Endometrial microvascular endothelial cells (primary cell): ENCODE measurements around the gene DRAXIN. TPM values are rescaled to one million over a fixed set of nuclear protein-coding genes. Genes with fewer than 3 reads are reported as not detected.

ENCODE experiments used
- in situ Hi-C: cut with HindIII; loops from 2 replicates; pipeline ENCODE4 v1.10.0; 2017; ENCODE audit warnings: low sequenced_read_pairs, low pct_unique_long_range_greater_than_20kb; ENCODE audit errors: inconsistent ontology term
- total RNA-seq: library from RNA; depleted of rRNA; stranded (reverse); fragments of >200 nt; gene quantifications from one replicate; pipeline ENCODE4 v1.2.3, GENCODE V29; 2015; ENCODE audit errors: inconsistent ontology term

The DRAXIN gene
- total RNA-seq, 1 donor from 2014 or later = not detected

- in situ Hi-C loops = no loop called here
Observed at GRCh38 chr1:11771481-11772043, 80.1 kb downstream of the DRAXIN start.

GRCh38 chr1:11772458-11772857 lies 80.9 kb downstream of the DRAXIN start:
- in situ Hi-C loops = no loop called here

GRCh38 chr1:11774753-11775152 lies 83.2 kb downstream of the DRAXIN start:
- in situ Hi-C loops = no loop called here

Other genes with a start within 250 kb of the DRAXIN start
- gene DISP3, start 212.6 kb upstream of the DRAXIN start, total RNA-seq = 0.56 TPM
- not detected for gene FBXO2, start 37.3 kb upstream of the DRAXIN start, total RNA-seq
- 8.5 TPM for gene FBXO44, start 36.8 kb upstream of the DRAXIN start, total RNA-seq
- 3.8 TPM for gene FBXO6, start 27.5 kb upstream of the DRAXIN start, total RNA-seq
- 43.9 TPM for gene MAD2L2, start 10.6 kb upstream of the DRAXIN start, total RNA-seq
- 79.3 TPM for gene AGTRAP, start 44.4 kb downstream of the DRAXIN start, total RNA-seq
- not detected for gene C1orf167, start 70.5 kb downstream of the DRAXIN start, total RNA-seq
- gene MTHFR, start 114.3 kb downstream of the DRAXIN start, total RNA-seq = 19.0 TPM
- gene CLCN6, start 114.5 kb downstream of the DRAXIN start, total RNA-seq = 4.5 TPM
- not detected for gene NPPA, start 156.1 kb downstream of the DRAXIN start, total RNA-seq
- gene NPPB, start 167.2 kb downstream of the DRAXIN start, total RNA-seq = not detected
- gene KIAA2013, start 234.7 kb downstream of the DRAXIN start, total RNA-seq = 113 TPM
- 394 TPM for gene PLOD1, start 243.0 kb downstream of the DRAXIN start, total RNA-seq